Suprapubic skin (tissue), 4 donors: ENCODE results near the gene DENND2A.

ENCODE experiments used
- CTCF ChIP-seq, 2 donors: fragments of 200-600 bp in 1 of 2; fragments of 450-650 bp in 1 of 2; sonication (generic) in 1 of 2; IDR thresholded peaks; one replicate each; pipeline ENCODE4 v1.5.1; 2016 to 2019; ENCODE audit warnings: antibody characterized with exemption in 2 of 2, mild to moderate bottlenecking in 1 of 2, moderate library complexity in 1 of 2
- EP300 ChIP-seq: sonication (generic); formaldehyde crosslinking; IDR thresholded peaks from one replicate; pipeline ENCODE4 v1.6.1; 2017; ENCODE audit warnings: antibody characterized with exemption
- POLR2A ChIP-seq, 2 donors: fragments of 450-650 bp; IDR thresholded peaks; one replicate each; pipeline ENCODE4 v1.6.1; 2017; ENCODE audit warnings: antibody characterized with exemption in 2 of 2, mild to moderate bottlenecking in 2 of 2, moderate library complexity in 2 of 2
- POLR2AphosphoS5 ChIP-seq, 3 donors: sonication (generic); formaldehyde crosslinking; IDR thresholded peaks; one replicate each; pipeline ENCODE4 v1.6.1; 2017; ENCODE audit warnings: antibody characterized with exemption in 3 of 3

- TF ChIP-seq POLR2A (IDR thresholded peaks at IDR 0.05) (no peak), CTCF (IDR thresholded peaks at IDR 0.05) (no peak), EP300 (no peak), POLR2AphosphoS5 (IDR thresholded peaks at IDR 0.05) (no peak)
Measured at GRCh38 chr7:140659856-140660255, 19.2 kb upstream of the DENND2A start.
